Measurements from ENCODE around the gene ADRA2C. TPM values are rescaled to one million over a fixed set of nuclear protein-coding genes. Genes with fewer than 3 reads are reported as not detected.

The ADRA2C gene
- total RNA-seq, 1 experiment from 2014 or later, result 8.6 TPM

- no peak overlapping the region for H2BK120ac ChIP-seq (ENCODE audit: low read depth, low read length, poor library complexity, severe bottlenecking)
- H3K9me3 Mint-ChIP-seq, result peaks cover 0 to 8% of the 10 kb centered on the region in 2 experiments; a peak in 1 of 5 replicates
- H4K8ac ChIP-seq (replicated peaks; ENCODE audit: insufficient read length, low read depth, low read length), result no peak overlapping the region
- DNase-seq, result no peak
- H2BK15ac ChIP-seq (ENCODE audit: low read depth, low read length), result no peak overlapping the region; the same call in 1 of the 2 replicates
- no peak overlapping the region for H3K14ac ChIP-seq (ENCODE audit: insufficient read depth, low read length)
- H4K5ac ChIP-seq (ENCODE audit: insufficient read length, low read depth, low read length), result no peak overlapping the region
- H3K36me3 Mint-ChIP-seq (ENCODE audit: insufficient read depth in 1 of 3, low read depth in 3 of 3), result no peaks in the 10 kb centered on the region
- no peak overlapping the region for H3T11ph ChIP-seq (ENCODE audit: low read length)
- H3K4me1 Mint-ChIP-seq, result peaks cover 2 to 10% of the 10 kb centered on the region in 2 experiments
- no peak overlapping the region for H3K9ac ChIP-seq (ENCODE audit: extremely low read depth, insufficient read length, low read length)
- no peak overlapping the region for H3K4ac ChIP-seq (ENCODE audit: low read depth, low read length)
- H3K18ac ChIP-seq (ENCODE audit: insufficient read length, low read depth, low read length), result no peak overlapping the region
- no peaks in the 10 kb centered on the region; the same call in 1 of the 2 replicates for H3K4me1 ChIP-seq (ENCODE audit: insufficient read depth, low read length)
- H3K23me2 ChIP-seq (ENCODE audit: insufficient read length, low read depth, low read length, poor library complexity, severe bottlenecking), result no peaks in the 10 kb centered on the region
- no peak overlapping the region for H3K4me2 ChIP-seq (ENCODE audit: insufficient read depth, insufficient read length, low read length)
- H3K9me3 ChIP-seq (ENCODE audit: control insufficient read depth, low read depth, low read length), result no peaks in the 10 kb centered on the region
- no peak overlapping the region for H4K91ac ChIP-seq (ENCODE audit: insufficient read length, low read depth, low read length)
- H3K79me1 ChIP-seq (ENCODE audit: insufficient read depth, low read depth, low read length, poor library complexity, severe bottlenecking), result no peaks in the 10 kb centered on the region
- no peak overlapping the region for H3K23ac ChIP-seq (ENCODE audit: insufficient read length, low read depth, low read length)
- 100% methylated on average over 9 of the region's 19 CpGs for WGBS (ENCODE audit: extremely low coverage, insufficient read length, low lambda C conversion rate)
- no peak overlapping the region for H3K56ac ChIP-seq (ENCODE audit: insufficient read length, low read depth, low read length)
- no peaks in the 10 kb centered on the region for H4K20me1 ChIP-seq (ENCODE audit: control insufficient read depth, insufficient read depth, insufficient read length)
- peak overlapping the region in 1 of 3 experiments; percentile 94; a peak in 2 of 7 replicates for H3K27ac Mint-ChIP-seq
- TF ChIP-seq CTCF (conservative IDR thresholded peaks at IDR 0.05), result no peak
- no peak overlapping the region for H3K27ac ChIP-seq (ENCODE audit: insufficient read length, low read depth, low read length)
- H2BK12ac ChIP-seq (ENCODE audit: insufficient read length, low read depth, low read length), result no peak overlapping the region
- no peaks in the 10 kb centered on the region for H3K79me2 ChIP-seq (ENCODE audit: insufficient read depth, low read length)
- H3K27me3 ChIP-seq (ENCODE audit: insufficient read depth, low read length), result no peaks in the 10 kb centered on the region
- no peak overlapping the region for H2BK5ac ChIP-seq (ENCODE audit: insufficient read length, low read length)
- no peak overlapping the region for H2AFZ ChIP-seq (ENCODE audit: low read length)
- H3K27me3 Mint-ChIP-seq (ENCODE audit: low read depth), result peaks cover 21% of the 10 kb centered on the region
- H3K4me3 Mint-ChIP-seq, result no peak overlapping the region
- no peak overlapping the region for H2BK20ac ChIP-seq (ENCODE audit: low read depth, low read length, poor library complexity, severe bottlenecking)
- H2AK5ac ChIP-seq (ENCODE audit: insufficient read length, low read length), result no peak overlapping the region
Observed at GRCh38 chr4:3781193-3781886, 15.2 kb downstream of the ADRA2C start.

All from H9 (cell line).